Upper lobe of left lung (tissue), 6 donors: ENCODE measurements around the gene ULBP1. TPM values are rescaled to one million over a fixed set of nuclear protein-coding genes. Genes with fewer than 3 reads are reported as not detected.
"Not testable (repeated sequence)": the region's sequence is repeated elsewhere in the genome, so short reads cannot be mapped to it uniquely, and the experiment has no call there.

Experiments used
- ATAC-seq, 2 donors: fragments of 200-7000 bp; cut with Tn5 transposase; one replicate each; pipeline ENCODE4 v1.9.1; 2022; ENCODE audit warnings: mild to moderate bottlenecking in 2 of 2, moderate library complexity in 2 of 2; ENCODE audit not compliant: low FRiP score in 2 of 2
- DNase-seq, 2 donors: peaks; one replicate each; pipeline ENCODE4 v3.0.0-alpha.2; 2019 to 2020
- H3K27ac ChIP-seq, 4 donors: fragments of 200-600 bp; sonication (generic); one replicate each; pipeline ENCODE4 v1.5.1; 2016 to 2019
- H3K27me3 ChIP-seq, 4 donors: fragments of 200-600 bp; sonication (generic); one replicate each; pipeline ENCODE4 v1.5.1; 2017 to 2019
- H3K36me3 ChIP-seq, 4 donors: fragments of 200-600 bp; sonication (generic); one replicate each; pipeline ENCODE4 v1.5.1; 2016 to 2019
- H3K4me1 ChIP-seq, 4 donors: fragments of 200-600 bp; sonication (generic); one replicate each; pipeline ENCODE4 v1.5.1; 2018 to 2019
- H3K4me3 ChIP-seq, 4 donors: fragments of 200-600 bp; sonication (generic); one replicate each; pipeline ENCODE4 v1.5.1; 2017 to 2019; ENCODE audit warnings: mild to moderate bottlenecking in 2 of 4, moderate library complexity in 1 of 4
- H3K9me3 ChIP-seq, 4 donors: fragments of 200-600 bp; sonication (generic); one replicate each; pipeline ENCODE4 v1.5.1; 2018 to 2019
- EP300 ChIP-seq, 4 donors: sonication (generic); formaldehyde crosslinking; IDR thresholded peaks; one replicate each; pipeline ENCODE4 v1.5.1; 2017; ENCODE audit warnings: antibody characterized with exemption in 4 of 4, control low read depth in 2 of 4
- POLR2A ChIP-seq, 4 donors: fragments of 450-650 bp; IDR thresholded peaks; one replicate each; pipeline ENCODE4 v1.5.1; 2016 to 2017; ENCODE audit warnings: antibody characterized with exemption in 4 of 4, mild to moderate bottlenecking in 2 of 4
- POLR2AphosphoS5 ChIP-seq, 2 donors: sonication (generic); formaldehyde crosslinking; IDR thresholded peaks; one replicate each; pipeline ENCODE4 v1.5.1; 2017; ENCODE audit warnings: antibody characterized with exemption in 2 of 2
- WGBS, 2 donors: methylation state at CpG; one replicate each; pipeline ENCODE4 v1.1.5; 2017 to 2018; 5-methylcytosine and 5-hydroxymethylcytosine counted together
- total RNA-seq, 6 donors: library from RNA; depleted of rRNA in 4 of 6; stranded (reverse); fragments of >200 nt in 4 of 6; gene quantifications; one replicate each; pipeline versions ENCODE4 v1.1.0 to v1.2.1, GENCODE V29; 2016 to 2021
- TF ChIP-seq, protein P1 (sequence below), 6 experiments: fragments of 450-650 bp in 4 of 6; fragments of 200-600 bp in 2 of 6; sonication (generic) in 2 of 6; IDR thresholded peaks; one replicate each; pipeline ENCODE4 v1.5.1; 2016 to 2019; ENCODE audit warnings: antibody characterized with exemption in 6 of 6
- donor health status: DM: no; HTN: no; CAD: no; lungs with moderate emphysema.
- donor health status: DM: no; HTN: yes; CAD: no; lungs with severe emphysema.

Gene ULBP1
- total RNA-seq, 6 donors from 2014 or later, result under 0.01 to 1.6 (median 0.80) TPM

DNA sequence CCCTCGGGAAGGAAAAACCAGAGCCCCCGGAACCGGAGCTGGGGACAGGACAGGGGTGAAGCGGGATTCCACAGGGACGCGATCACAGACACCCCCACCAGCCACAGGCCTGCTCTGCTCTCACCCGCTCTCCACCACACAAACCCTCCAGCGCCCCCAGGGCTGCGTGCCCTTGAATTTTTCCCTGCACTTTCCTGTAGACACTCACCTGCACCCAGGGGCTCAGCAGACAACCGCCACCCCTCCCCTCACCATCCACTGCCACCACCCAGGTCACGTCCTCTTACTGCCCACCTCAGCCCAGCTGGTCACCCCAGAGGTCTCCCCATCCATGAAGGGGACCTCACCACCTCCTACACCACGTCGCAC is 21.3 kb upstream of the ULBP1 start:
- no peak for DNase-seq
- peaks cover 0 to 33% (median 13%) of the 10 kb centered on the region in 4 donors for H3K27me3 ChIP-seq
- peaks cover 19 to 27% (median 25%) of the 10 kb centered on the region in 4 donors for H3K4me1 ChIP-seq
- ATAC-seq, result peak in 1 of 2 donors; percentile 1
- no peaks in the 10 kb centered on the region for H3K9me3 ChIP-seq
- no peak for TF ChIP-seq POLR2A (IDR thresholded peaks at IDR 0.05)
- TF ChIP-seq EP300 (IDR thresholded peaks at IDR 0.05), result no peak
- no peak for TF ChIP-seq POLR2AphosphoS5 (IDR thresholded peaks at IDR 0.05)
- peak overlapping the region in 3 of 4 donors; percentile 57 to 81 (median 67) for H3K27ac ChIP-seq
- WGBS, 2 donors, result 24 to 47% methylated on average over 6 to 13 of the region's 13 CpGs
- peak overlapping the region; percentile 48 to 65 (median 52) for H3K4me3 ChIP-seq
- no peaks in the 10 kb centered on the region for H3K36me3 ChIP-seq

DNA sequence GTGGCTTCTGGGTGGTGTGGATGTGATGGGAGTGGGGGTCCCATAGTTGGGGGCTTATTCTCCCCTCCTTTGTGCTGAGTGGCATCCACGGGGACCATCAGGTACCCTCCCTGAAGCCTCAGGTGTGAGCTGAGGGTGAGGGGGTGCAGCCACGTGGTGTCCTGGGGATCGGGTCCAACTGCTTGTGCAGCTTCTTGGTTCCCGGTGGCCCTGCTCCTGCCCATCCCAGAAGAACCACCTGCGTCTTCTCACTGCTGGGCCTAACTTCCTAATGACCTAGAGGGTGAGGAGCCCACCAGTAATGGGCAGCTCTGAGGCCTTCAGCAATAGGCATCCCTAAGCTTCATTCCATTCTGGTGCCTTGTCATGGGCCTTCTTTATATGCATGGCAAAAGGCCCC is 20.4 kb upstream of the ULBP1 start:
- H3K27me3 ChIP-seq, result peaks cover 0 to 27% (median 12%) of the 10 kb centered on the region in 4 donors
- not testable (repeated sequence) for ATAC-seq, DNase-seq, H3K27ac ChIP-seq, H3K36me3 ChIP-seq, H3K4me3 ChIP-seq, H3K9me3 ChIP-seq
- H3K4me1 ChIP-seq, result peaks cover 16 to 25% (median 23%) of the 10 kb centered on the region in 4 donors
- WGBS, 2 donors, result 85 to 88% methylated on average over 3 to 5 of the region's 5 CpGs

DNA sequence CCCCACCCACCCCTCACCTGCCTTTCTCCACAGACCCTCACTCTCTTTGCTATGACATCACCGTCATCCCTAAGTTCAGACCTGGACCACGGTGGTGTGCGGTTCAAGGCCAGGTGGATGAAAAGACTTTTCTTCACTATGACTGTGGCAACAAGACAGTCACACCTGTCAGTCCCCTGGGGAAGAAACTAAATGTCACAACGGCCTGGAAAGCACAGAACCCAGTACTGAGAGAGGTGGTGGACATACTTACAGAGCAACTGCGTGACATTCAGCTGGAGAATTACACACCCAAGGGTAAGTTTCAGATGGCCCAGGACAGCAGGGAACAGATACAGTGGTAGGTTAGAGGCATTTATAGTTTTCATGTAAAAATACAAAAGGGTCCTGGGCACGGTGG is 18.5 kb upstream of the ULBP1 start:
- ATAC-seq, H3K27me3 ChIP-seq: not testable (repeated sequence)
- WGBS, 2 donors, result 87 to 88% methylated on average over 3 to 5 of the region's 6 CpGs

DNA sequence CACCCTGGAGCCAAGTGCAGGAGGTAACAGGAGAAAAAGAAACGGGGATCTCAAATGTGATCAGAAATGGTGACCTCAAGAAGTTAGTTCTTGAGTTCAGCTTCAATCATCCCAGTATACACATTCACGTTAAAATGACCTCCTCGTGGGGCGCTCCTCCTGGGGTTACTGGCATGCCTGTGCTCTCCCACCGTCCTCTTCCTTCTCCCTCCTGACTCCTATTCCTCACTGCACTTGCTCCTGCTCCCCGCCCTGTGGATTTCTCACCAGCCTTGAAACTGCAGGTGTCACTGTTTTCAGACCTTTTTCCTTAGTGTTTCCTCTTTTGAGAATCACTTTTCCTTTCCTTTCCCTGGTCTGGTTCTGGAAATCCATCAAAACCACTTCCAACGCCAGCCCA is 17.1 kb upstream of the ULBP1 start:
- H3K27ac ChIP-seq, H3K4me3 ChIP-seq, H3K36me3 ChIP-seq, ATAC-seq, H3K27me3 ChIP-seq, H3K4me1 ChIP-seq, DNase-seq, H3K9me3 ChIP-seq: not testable (repeated sequence)
- 66 to 72% methylated on average over 7 of the region's 7 CpGs for WGBS, 2 donors

More for the DNA sequence above, 18.5 kb upstream of the ULBP1 start:
- not testable (repeated sequence) for H3K27ac ChIP-seq, H3K9me3 ChIP-seq, DNase-seq, H3K4me3 ChIP-seq, H3K36me3 ChIP-seq
- peaks cover 9 to 16% (median 13%) of the 10 kb centered on the region in 4 donors for H3K4me1 ChIP-seq

DNA sequence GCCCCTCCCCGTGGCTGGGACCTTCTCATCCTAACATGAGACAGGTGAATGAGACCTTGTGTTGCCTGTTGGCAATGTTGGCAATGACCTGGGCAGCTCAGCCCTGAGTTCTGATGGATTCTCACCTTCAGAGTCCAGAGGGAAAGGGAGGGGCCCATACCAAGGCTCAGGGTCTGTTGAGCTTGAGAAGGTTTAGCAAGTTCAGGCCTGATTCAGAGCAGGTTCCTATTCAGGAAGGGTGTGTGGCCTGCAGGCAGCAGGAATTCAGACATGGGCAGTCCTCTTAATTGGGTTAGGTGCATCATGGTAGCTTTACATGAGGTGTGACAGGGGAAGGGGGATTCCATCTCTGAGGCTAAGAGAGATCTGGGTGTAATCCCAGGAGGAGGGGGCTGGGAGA is 16.2 kb upstream of the ULBP1 start:
- 100% methylated on average over 1 of the region's 1 CpG; no CpG with 5 or more reads in 1 of the 2 donors for WGBS, 2 donors
- not testable (repeated sequence) for H3K9me3 ChIP-seq, DNase-seq, H3K4me1 ChIP-seq, ATAC-seq, H3K36me3 ChIP-seq, H3K27me3 ChIP-seq, H3K27ac ChIP-seq, H3K4me3 ChIP-seq

DNA sequence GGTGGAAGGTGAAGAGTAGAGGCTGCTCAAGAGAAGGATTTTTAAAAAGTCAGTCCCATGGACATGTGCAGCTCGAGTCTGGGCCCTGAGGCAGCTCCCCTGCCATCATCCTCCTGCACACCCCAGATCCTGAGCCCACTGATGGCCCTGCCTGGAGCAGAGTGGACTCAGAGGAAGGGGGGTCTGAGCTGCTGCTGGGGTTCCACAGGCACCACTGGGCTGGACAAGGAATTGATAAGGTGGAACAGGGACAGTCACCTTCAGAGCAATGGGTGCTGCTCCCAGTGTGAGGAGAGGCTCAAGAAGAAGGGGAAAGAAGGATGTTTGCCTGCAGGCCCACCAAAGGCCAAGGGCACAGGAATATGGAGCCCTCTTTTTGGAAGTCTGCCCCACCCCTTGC is 15.7 kb upstream of the ULBP1 start:
- Histone ChIP-seq H3K9me3 (no peaks in the 10 kb centered on the region), H3K27me3 (no peaks in the 10 kb centered on the region), H3K36me3 (no peaks in the 10 kb centered on the region), H3K27ac (no peak overlapping the region), H3K4me1 (no peaks in the 10 kb centered on the region), H3K4me3 (no peak overlapping the region)
- ATAC-seq (no peak), DNase-seq (no peak)
- WGBS, 2 donors, result 71 to 86% methylated on average over 1 of the region's 1 CpG
- TF ChIP-seq POLR2A (IDR thresholded peaks at IDR 0.05) (no peak), POLR2AphosphoS5 (IDR thresholded peaks at IDR 0.05) (no peak), EP300 (IDR thresholded peaks at IDR 0.05) (no peak)
- TF ChIP-seq, protein P1, sequence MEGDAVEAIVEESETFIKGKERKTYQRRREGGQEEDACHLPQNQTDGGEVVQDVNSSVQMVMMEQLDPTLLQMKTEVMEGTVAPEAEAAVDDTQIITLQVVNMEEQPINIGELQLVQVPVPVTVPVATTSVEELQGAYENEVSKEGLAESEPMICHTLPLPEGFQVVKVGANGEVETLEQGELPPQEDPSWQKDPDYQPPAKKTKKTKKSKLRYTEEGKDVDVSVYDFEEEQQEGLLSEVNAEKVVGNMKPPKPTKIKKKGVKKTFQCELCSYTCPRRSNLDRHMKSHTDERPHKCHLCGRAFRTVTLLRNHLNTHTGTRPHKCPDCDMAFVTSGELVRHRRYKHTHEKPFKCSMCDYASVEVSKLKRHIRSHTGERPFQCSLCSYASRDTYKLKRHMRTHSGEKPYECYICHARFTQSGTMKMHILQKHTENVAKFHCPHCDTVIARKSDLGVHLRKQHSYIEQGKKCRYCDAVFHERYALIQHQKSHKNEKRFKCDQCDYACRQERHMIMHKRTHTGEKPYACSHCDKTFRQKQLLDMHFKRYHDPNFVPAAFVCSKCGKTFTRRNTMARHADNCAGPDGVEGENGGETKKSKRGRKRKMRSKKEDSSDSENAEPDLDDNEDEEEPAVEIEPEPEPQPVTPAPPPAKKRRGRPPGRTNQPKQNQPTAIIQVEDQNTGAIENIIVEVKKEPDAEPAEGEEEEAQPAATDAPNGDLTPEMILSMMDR (IDR thresholded peaks at IDR 0.05), result no peak

DNA sequence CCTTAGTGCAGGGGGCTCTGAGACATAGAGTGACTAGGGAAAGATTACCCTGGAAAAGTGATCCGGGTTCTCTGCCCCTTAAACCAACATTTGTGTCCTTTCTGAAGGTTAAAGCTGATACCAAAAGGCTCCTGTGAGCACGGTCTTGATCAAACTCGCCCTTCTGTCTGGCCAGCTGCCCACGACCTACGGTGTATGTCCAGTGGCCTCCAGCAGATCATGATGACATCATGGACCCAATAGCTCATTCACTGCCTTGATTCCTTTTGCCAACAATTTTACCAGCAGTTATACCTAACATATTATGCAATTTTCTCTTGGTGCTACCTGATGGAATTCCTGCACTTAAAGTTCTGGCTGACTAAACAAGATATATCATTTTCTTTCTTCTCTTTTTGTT is 15.1 kb upstream of the ULBP1 start:
- WGBS, 2 donors, result 87 to 93% methylated on average over 5 of the region's 5 CpGs
- no peak for ATAC-seq

More for the DNA sequence above, 15.1 kb upstream of the ULBP1 start:
- no peak overlapping the region for H3K4me3 ChIP-seq
- H3K36me3 ChIP-seq, result no peaks in the 10 kb centered on the region
- H3K27ac ChIP-seq, result no peak overlapping the region
- no peaks in the 10 kb centered on the region for H3K9me3 ChIP-seq
- no peak for DNase-seq
- H3K4me1 ChIP-seq, result no peaks in the 10 kb centered on the region
- no peak for TF ChIP-seq EP300 (IDR thresholded peaks at IDR 0.05)
- TF ChIP-seq, protein P1 (IDR thresholded peaks at IDR 0.05), result no peak
- no peak for TF ChIP-seq POLR2A (IDR thresholded peaks at IDR 0.05)
- TF ChIP-seq POLR2AphosphoS5 (IDR thresholded peaks at IDR 0.05), result no peak
- peaks cover 0 to 2% (median 0%) of the 10 kb centered on the region in 4 donors for H3K27me3 ChIP-seq
